ENCODE measurements around the gene SMARCC2. TPM values are rescaled to one million over a fixed set of nuclear protein-coding genes. Genes with fewer than 3 reads are reported as not detected.

SMARCC2 gene
- total and polyA plus RNA-seq, 2 of the 13 experiments (the other 11 are each of a cell fraction or from before 2014, with no cell fraction given), result 21.3 to 24.1 TPM

DNA sequence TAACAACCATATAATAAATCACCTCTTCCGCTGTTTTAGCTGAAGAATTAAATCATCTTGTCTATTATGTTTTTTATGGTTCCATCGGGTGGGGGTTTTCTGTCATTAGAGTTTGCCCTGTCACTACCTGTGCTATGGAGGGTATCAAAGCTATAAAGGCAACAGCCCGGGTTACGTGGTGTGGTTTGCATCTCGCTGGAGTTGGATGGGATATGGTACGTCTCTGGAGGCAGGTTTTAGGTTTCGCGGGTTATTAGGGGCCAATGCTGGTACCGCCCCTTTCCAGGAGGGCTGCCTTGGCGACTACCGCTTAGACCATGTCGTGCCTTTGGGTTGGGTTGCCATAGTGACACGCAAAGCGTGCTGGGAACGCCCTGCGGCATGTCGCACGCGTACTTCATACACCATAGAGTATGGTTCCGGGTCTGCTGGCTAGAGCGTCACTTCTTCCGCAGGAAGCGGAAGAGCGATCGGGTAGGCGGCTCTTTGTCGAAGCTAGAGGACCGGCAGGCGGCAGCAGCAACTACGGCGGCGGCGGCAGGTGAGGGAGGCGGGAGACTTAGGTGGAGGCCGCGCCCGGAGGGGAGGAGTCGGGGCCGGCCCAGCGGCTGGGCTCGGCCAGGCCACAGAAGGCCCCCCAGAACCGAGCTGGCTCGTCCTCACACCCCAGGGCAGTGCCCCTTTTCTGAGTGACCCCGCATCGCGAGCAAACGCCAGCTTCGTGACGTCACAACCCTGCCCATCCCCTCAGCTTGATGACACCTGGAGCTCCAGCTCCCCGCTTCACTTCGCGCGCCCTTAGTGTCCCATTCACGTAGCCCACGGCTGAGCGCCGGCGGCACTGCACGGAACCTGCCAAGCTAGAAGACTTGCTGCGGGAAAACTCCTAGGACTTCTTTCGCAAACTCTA is 71.2 kb downstream of the SMARCC2 start, which contains the start of gene ZC3H10 (continued):
- TF ChIP-seq, protein P1, sequence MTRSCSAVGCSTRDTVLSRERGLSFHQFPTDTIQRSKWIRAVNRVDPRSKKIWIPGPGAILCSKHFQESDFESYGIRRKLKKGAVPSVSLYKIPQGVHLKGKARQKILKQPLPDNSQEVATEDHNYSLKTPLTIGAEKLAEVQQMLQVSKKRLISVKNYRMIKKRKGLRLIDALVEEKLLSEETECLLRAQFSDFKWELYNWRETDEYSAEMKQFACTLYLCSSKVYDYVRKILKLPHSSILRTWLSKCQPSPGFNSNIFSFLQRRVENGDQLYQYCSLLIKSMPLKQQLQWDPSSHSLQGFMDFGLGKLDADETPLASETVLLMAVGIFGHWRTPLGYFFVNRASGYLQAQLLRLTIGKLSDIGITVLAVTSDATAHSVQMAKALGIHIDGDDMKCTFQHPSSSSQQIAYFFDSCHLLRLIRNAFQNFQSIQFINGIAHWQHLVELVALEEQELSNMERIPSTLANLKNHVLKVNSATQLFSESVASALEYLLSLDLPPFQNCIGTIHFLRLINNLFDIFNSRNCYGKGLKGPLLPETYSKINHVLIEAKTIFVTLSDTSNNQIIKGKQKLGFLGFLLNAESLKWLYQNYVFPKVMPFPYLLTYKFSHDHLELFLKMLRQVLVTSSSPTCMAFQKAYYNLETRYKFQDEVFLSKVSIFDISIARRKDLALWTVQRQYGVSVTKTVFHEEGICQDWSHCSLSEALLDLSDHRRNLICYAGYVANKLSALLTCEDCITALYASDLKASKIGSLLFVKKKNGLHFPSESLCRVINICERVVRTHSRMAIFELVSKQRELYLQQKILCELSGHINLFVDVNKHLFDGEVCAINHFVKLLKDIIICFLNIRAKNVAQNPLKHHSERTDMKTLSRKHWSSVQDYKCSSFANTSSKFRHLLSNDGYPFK (CRISPR knock-in tag; IDR thresholded peaks at IDR 0.05; ENCODE audit: borderline replicate concordance), result peak; percentile 91
- TF ChIP-seq TSC22D2 (CRISPR knock-in tag; IDR thresholded peaks at IDR 0.05; ENCODE audit: borderline replicate concordance) (peak; percentile 63; the same call in 1 of the 2 replicates), PRMT3 (CRISPR knock-in tag; IDR thresholded peaks at IDR 0.05; ENCODE audit: borderline replicate concordance, low read depth) (peak; percentile 87; the same call in 1 of the 2 replicates), ZNF75D (CRISPR knock-in tag; IDR thresholded peaks at IDR 0.05; ENCODE audit: borderline replicate concordance) (no peak), ZNF605 (CRISPR knock-in tag; IDR thresholded peaks at IDR 0.05) (peak; percentile 91)
- TF ChIP-seq, protein P2, sequence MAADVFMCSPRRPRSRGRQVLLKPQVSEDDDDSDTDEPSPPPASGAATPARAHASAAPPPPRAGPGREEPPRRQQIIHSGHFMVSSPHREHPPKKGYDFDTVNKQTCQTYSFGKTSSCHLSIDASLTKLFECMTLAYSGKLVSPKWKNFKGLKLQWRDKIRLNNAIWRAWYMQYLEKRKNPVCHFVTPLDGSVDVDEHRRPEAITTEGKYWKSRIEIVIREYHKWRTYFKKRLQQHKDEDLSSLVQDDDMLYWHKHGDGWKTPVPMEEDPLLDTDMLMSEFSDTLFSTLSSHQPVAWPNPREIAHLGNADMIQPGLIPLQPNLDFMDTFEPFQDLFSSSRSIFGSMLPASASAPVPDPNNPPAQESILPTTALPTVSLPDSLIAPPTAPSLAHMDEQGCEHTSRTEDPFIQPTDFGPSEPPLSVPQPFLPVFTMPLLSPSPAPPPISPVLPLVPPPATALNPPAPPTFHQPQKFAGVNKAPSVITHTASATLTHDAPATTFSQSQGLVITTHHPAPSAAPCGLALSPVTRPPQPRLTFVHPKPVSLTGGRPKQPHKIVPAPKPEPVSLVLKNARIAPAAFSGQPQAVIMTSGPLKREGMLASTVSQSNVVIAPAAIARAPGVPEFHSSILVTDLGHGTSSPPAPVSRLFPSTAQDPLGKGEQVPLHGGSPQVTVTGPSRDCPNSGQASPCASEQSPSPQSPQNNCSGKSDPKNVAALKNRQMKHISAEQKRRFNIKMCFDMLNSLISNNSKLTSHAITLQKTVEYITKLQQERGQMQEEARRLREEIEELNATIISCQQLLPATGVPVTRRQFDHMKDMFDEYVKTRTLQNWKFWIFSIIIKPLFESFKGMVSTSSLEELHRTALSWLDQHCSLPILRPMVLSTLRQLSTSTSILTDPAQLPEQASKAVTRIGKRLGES (CRISPR knock-in tag; IDR thresholded peaks at IDR 0.05; ENCODE audit: borderline replicate concordance), result 0 out of 2 replicates have a peak, but pooled peaks have one; percentile 14
- TF ChIP-seq, protein P3, sequence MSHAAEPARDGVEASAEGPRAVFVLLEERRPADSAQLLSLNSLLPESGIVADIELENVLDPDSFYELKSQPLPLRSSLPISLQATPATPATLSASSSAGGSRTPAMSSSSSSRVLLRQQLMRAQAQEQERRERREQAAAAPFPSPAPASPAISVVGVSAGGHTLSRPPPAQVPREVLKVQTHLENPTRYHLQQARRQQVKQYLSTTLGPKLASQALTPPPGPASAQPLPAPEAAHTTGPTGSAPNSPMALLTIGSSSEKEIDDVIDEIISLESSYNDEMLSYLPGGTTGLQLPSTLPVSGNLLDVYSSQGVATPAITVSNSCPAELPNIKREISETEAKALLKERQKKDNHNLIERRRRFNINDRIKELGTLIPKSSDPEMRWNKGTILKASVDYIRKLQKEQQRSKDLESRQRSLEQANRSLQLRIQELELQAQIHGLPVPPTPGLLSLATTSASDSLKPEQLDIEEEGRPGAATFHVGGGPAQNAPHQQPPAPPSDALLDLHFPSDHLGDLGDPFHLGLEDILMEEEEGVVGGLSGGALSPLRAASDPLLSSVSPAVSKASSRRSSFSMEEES (CRISPR knock-in tag; IDR thresholded peaks at IDR 0.05), result no peak; the same call in 1 of the 2 replicates
- TF ChIP-seq, protein P4, sequence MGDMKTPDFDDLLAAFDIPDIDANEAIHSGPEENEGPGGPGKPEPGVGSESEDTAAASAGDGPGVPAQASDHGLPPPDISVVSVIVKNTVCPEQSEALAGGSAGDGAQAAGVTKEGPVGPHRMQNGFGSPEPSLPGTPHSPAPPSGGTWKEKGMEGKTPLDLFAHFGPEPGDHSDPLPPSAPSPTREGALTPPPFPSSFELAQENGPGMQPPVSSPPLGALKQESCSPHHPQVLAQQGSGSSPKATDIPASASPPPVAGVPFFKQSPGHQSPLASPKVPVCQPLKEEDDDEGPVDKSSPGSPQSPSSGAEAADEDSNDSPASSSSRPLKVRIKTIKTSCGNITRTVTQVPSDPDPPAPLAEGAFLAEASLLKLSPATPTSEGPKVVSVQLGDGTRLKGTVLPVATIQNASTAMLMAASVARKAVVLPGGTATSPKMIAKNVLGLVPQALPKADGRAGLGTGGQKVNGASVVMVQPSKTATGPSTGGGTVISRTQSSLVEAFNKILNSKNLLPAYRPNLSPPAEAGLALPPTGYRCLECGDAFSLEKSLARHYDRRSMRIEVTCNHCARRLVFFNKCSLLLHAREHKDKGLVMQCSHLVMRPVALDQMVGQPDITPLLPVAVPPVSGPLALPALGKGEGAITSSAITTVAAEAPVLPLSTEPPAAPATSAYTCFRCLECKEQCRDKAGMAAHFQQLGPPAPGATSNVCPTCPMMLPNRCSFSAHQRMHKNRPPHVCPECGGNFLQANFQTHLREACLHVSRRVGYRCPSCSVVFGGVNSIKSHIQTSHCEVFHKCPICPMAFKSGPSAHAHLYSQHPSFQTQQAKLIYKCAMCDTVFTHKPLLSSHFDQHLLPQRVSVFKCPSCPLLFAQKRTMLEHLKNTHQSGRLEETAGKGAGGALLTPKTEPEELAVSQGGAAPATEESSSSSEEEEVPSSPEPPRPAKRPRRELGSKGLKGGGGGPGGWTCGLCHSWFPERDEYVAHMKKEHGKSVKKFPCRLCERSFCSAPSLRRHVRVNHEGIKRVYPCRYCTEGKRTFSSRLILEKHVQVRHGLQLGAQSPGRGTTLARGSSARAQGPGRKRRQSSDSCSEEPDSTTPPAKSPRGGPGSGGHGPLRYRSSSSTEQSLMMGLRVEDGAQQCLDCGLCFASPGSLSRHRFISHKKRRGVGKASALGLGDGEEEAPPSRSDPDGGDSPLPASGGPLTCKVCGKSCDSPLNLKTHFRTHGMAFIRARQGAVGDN (CRISPR knock-in tag; IDR thresholded peaks at IDR 0.05), result peak; percentile 95
- TF ChIP-seq, protein P5, sequence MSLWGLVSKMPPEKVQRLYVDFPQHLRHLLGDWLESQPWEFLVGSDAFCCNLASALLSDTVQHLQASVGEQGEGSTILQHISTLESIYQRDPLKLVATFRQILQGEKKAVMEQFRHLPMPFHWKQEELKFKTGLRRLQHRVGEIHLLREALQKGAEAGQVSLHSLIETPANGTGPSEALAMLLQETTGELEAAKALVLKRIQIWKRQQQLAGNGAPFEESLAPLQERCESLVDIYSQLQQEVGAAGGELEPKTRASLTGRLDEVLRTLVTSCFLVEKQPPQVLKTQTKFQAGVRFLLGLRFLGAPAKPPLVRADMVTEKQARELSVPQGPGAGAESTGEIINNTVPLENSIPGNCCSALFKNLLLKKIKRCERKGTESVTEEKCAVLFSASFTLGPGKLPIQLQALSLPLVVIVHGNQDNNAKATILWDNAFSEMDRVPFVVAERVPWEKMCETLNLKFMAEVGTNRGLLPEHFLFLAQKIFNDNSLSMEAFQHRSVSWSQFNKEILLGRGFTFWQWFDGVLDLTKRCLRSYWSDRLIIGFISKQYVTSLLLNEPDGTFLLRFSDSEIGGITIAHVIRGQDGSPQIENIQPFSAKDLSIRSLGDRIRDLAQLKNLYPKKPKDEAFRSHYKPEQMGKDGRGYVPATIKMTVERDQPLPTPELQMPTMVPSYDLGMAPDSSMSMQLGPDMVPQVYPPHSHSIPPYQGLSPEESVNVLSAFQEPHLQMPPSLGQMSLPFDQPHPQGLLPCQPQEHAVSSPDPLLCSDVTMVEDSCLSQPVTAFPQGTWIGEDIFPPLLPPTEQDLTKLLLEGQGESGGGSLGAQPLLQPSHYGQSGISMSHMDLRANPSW (CRISPR knock-in tag; IDR thresholded peaks at IDR 0.05; ENCODE audit: borderline replicate concordance), result peak; percentile 77; the same call in 1 of the 2 replicates
- TF ChIP-seq, protein P6, sequence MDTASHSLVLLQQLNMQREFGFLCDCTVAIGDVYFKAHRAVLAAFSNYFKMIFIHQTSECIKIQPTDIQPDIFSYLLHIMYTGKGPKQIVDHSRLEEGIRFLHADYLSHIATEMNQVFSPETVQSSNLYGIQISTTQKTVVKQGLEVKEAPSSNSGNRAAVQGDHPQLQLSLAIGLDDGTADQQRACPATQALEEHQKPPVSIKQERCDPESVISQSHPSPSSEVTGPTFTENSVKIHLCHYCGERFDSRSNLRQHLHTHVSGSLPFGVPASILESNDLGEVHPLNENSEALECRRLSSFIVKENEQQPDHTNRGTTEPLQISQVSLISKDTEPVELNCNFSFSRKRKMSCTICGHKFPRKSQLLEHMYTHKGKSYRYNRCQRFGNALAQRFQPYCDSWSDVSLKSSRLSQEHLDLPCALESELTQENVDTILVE (CRISPR knock-in tag; IDR thresholded peaks at IDR 0.05), result peak; percentile 98
